Activated T-cell treated with anti-CD3 and anti-CD28 coated beads, Interleukin-2, amount 50 U/mL, for 24 hours (primary cell): ENCODE results near the gene TGFBR1.

Experiments used
- DNase-seq: peaks from one replicate; pipeline ENCODE4 v3.0.0-alpha.2; 2020
- H3K27ac Mint-ChIP-seq: 2 replicates; pipeline ENCODE4 v1.8.0; 2020; ENCODE audit warnings: mild to moderate bottlenecking, mixed read lengths
- H3K27me3 Mint-ChIP-seq: 2 replicates; pipeline ENCODE4 v1.8.0; 2020; ENCODE audit warnings: mixed read lengths
- H3K36me3 Mint-ChIP-seq: 2 replicates; pipeline ENCODE4 v1.8.0; 2020; ENCODE audit warnings: low read depth, mixed read lengths
- H3K4me1 Mint-ChIP-seq: 2 replicates; pipeline ENCODE4 v1.8.0; 2020; ENCODE audit warnings: low read depth, mixed read lengths
- H3K4me3 Mint-ChIP-seq: 2 replicates; pipeline ENCODE4 v1.8.0; 2020; ENCODE audit warnings: mild to moderate bottlenecking, moderate library complexity, mixed read lengths
- H3K9me3 Mint-ChIP-seq: 2 replicates; pipeline ENCODE4 v1.8.0; 2020; ENCODE audit warnings: mixed read lengths

TGFBR1 gene

GRCh38 chr9:99108131-99108530 is 3.2 kb downstream of the TGFBR1 start:
- H3K4me3 Mint-ChIP-seq: peak overlapping the region; percentile 84
- peak overlapping the region; percentile 7 for H3K27ac Mint-ChIP-seq
- H3K36me3 Mint-ChIP-seq: peaks cover 8% of the 10 kb centered on the region
- no peak for DNase-seq
- no peaks in the 10 kb centered on the region for H3K27me3 Mint-ChIP-seq
- no peaks in the 10 kb centered on the region for H3K9me3 Mint-ChIP-seq
- H3K4me1 Mint-ChIP-seq: peaks cover 84% of the 10 kb centered on the region

GRCh38 chr9:99109522-99109921 is 4.6 kb downstream of the TGFBR1 start:
- no peak for DNase-seq
- H3K4me1 Mint-ChIP-seq: peaks cover 84% of the 10 kb centered on the region
- peak overlapping the region; percentile 27 for H3K27ac Mint-ChIP-seq
- H3K27me3 Mint-ChIP-seq: no peaks in the 10 kb centered on the region
- H3K9me3 Mint-ChIP-seq: no peaks in the 10 kb centered on the region
- no peak overlapping the region for H3K4me3 Mint-ChIP-seq
- peaks cover 8% of the 10 kb centered on the region for H3K36me3 Mint-ChIP-seq

GRCh38 chr9:99112750-99113413 is 8.0 kb downstream of the TGFBR1 start:
- Mint-ChIP-seq H3K9me3 (no peaks in the 10 kb centered on the region), H3K36me3 (peaks cover 5% of the 10 kb centered on the region), H3K4me1 (peaks cover 89% of the 10 kb centered on the region), H3K4me3 (peak overlapping the region; percentile 65), H3K27me3 (no peaks in the 10 kb centered on the region), H3K27ac (peak overlapping the region; percentile 83)
- DNase-seq: no peak

- H3K27ac Mint-ChIP-seq: peak overlapping the region; percentile 83
- no peaks in the 10 kb centered on the region for H3K27me3 Mint-ChIP-seq
- H3K9me3 Mint-ChIP-seq: no peaks in the 10 kb centered on the region
- H3K4me3 Mint-ChIP-seq: peak overlapping the region; percentile 65
- peaks cover 86% of the 10 kb centered on the region for H3K4me1 Mint-ChIP-seq
- peaks cover 5% of the 10 kb centered on the region for H3K36me3 Mint-ChIP-seq
- no peak for DNase-seq
These were observed 8.6 kb downstream of the TGFBR1 start for GRCh38 chr9:99113414-99114048.

- peaks cover 86% of the 10 kb centered on the region for H3K4me1 Mint-ChIP-seq
- H3K4me3 Mint-ChIP-seq: no peak overlapping the region
- no peaks in the 10 kb centered on the region for H3K27me3 Mint-ChIP-seq
- peaks cover 5% of the 10 kb centered on the region for H3K36me3 Mint-ChIP-seq
- H3K9me3 Mint-ChIP-seq: no peaks in the 10 kb centered on the region
- peak overlapping the region; percentile 23 for H3K27ac Mint-ChIP-seq
- DNase-seq: no peak
These were observed 9.1 kb downstream of the TGFBR1 start for GRCh38 chr9:99114049-99114440.

GRCh38 chr9:99114846-99115500 is 10.1 kb downstream of the TGFBR1 start:
- Mint-ChIP-seq H3K36me3 (peaks cover 5% of the 10 kb centered on the region), H3K27me3 (no peaks in the 10 kb centered on the region), H3K9me3 (no peaks in the 10 kb centered on the region), H3K27ac (no peak overlapping the region), H3K4me3 (no peak overlapping the region), H3K4me1 (peaks cover 86% of the 10 kb centered on the region)
- no peak for DNase-seq

GRCh38 chr9:99116003-99116411 is 11.1 kb downstream of the TGFBR1 start:
- H3K9me3 Mint-ChIP-seq: no peaks in the 10 kb centered on the region
- DNase-seq: no peak
- no peak overlapping the region for H3K27ac Mint-ChIP-seq
- H3K4me3 Mint-ChIP-seq: no peak overlapping the region
- no peaks in the 10 kb centered on the region for H3K27me3 Mint-ChIP-seq
- H3K4me1 Mint-ChIP-seq: peaks cover 86% of the 10 kb centered on the region
- peaks cover under 1% of the 10 kb centered on the region for H3K36me3 Mint-ChIP-seq

- Mint-ChIP-seq H3K4me1 (peaks cover 88% of the 10 kb centered on the region), H3K27me3 (no peaks in the 10 kb centered on the region), H3K36me3 (no peaks in the 10 kb centered on the region), H3K4me3 (peak overlapping the region; percentile 68), H3K27ac (peak overlapping the region; percentile 88), H3K9me3 (no peaks in the 10 kb centered on the region)
- no peak for DNase-seq
These were observed 14.0 kb downstream of the TGFBR1 start for GRCh38 chr9:99118782-99119466.

GRCh38 chr9:99119976-99120655 is 15.2 kb downstream of the TGFBR1 start:
- no peak for DNase-seq

GRCh38 chr9:99121604-99122003 is 16.7 kb downstream of the TGFBR1 start:
- Mint-ChIP-seq H3K4me3 (no peak overlapping the region), H3K9me3 (no peaks in the 10 kb centered on the region), H3K27me3 (no peaks in the 10 kb centered on the region), H3K36me3 (peaks cover 6% of the 10 kb centered on the region), H3K27ac (no peak overlapping the region), H3K4me1 (peaks cover 85% of the 10 kb centered on the region)
- DNase-seq: no peak

More at GRCh38 chr9:99119976-99120655, 15.2 kb downstream of the TGFBR1 start:
- peak overlapping the region; percentile 88 for H3K27ac Mint-ChIP-seq
- H3K27me3 Mint-ChIP-seq: no peaks in the 10 kb centered on the region
- H3K9me3 Mint-ChIP-seq: no peaks in the 10 kb centered on the region
- peaks cover 86% of the 10 kb centered on the region for H3K4me1 Mint-ChIP-seq
- H3K4me3 Mint-ChIP-seq: no peak overlapping the region
- H3K36me3 Mint-ChIP-seq: peaks cover 4% of the 10 kb centered on the region

GRCh38 chr9:99124534-99125255 is 19.8 kb downstream of the TGFBR1 start:
- no peak for DNase-seq
- no peak overlapping the region for H3K27ac Mint-ChIP-seq
- H3K27me3 Mint-ChIP-seq: no peaks in the 10 kb centered on the region
- H3K9me3 Mint-ChIP-seq: no peaks in the 10 kb centered on the region
- peaks cover 12% of the 10 kb centered on the region for H3K36me3 Mint-ChIP-seq
- H3K4me3 Mint-ChIP-seq: no peak overlapping the region
- peaks cover 93% of the 10 kb centered on the region for H3K4me1 Mint-ChIP-seq

GRCh38 chr9:99125446-99125845 is 20.5 kb downstream of the TGFBR1 start:
- Mint-ChIP-seq H3K4me3 (no peak overlapping the region), H3K36me3 (peaks cover 19% of the 10 kb centered on the region), H3K4me1 (peaks cover 92% of the 10 kb centered on the region), H3K9me3 (no peaks in the 10 kb centered on the region), H3K27me3 (no peaks in the 10 kb centered on the region), H3K27ac (no peak overlapping the region)
- no peak for DNase-seq

GRCh38 chr9:99126312-99126711 is 21.4 kb downstream of the TGFBR1 start:
- Mint-ChIP-seq H3K27ac (no peak overlapping the region), H3K4me1 (peaks cover 91% of the 10 kb centered on the region), H3K9me3 (no peaks in the 10 kb centered on the region), H3K4me3 (no peak overlapping the region), H3K36me3 (peaks cover 26% of the 10 kb centered on the region), H3K27me3 (no peaks in the 10 kb centered on the region)
- DNase-seq: no peak
